Upper lobe of left lung (tissue), 6 donors: ENCODE measurements around the gene EXOC1L. TPM values are rescaled to one million over a fixed set of nuclear protein-coding genes. Genes with fewer than 3 reads are reported as not detected.

Experiments used
- ATAC-seq, 2 donors: fragments of 200-7000 bp; cut with Tn5 transposase; one replicate each; pipeline ENCODE4 v1.9.1; 2022; ENCODE audit warnings: mild to moderate bottlenecking in 2 of 2, moderate library complexity in 2 of 2; ENCODE audit not compliant: low FRiP score in 2 of 2
- DNase-seq, 2 donors: peaks; one replicate each; pipeline ENCODE4 v3.0.0-alpha.2; 2019 to 2020
- H3K27ac ChIP-seq, 4 donors: fragments of 200-600 bp; sonication (generic); one replicate each; pipeline ENCODE4 v1.5.1; 2016 to 2019
- H3K27me3 ChIP-seq, 4 donors: fragments of 200-600 bp; sonication (generic); one replicate each; pipeline ENCODE4 v1.5.1; 2017 to 2019
- H3K36me3 ChIP-seq, 4 donors: fragments of 200-600 bp; sonication (generic); one replicate each; pipeline ENCODE4 v1.5.1; 2016 to 2019
- H3K4me1 ChIP-seq, 4 donors: fragments of 200-600 bp; sonication (generic); one replicate each; pipeline ENCODE4 v1.5.1; 2018 to 2019
- H3K4me3 ChIP-seq, 4 donors: fragments of 200-600 bp; sonication (generic); one replicate each; pipeline ENCODE4 v1.5.1; 2017 to 2019; ENCODE audit warnings: mild to moderate bottlenecking in 2 of 4, moderate library complexity in 1 of 4
- H3K9me3 ChIP-seq, 4 donors: fragments of 200-600 bp; sonication (generic); one replicate each; pipeline ENCODE4 v1.5.1; 2018 to 2019
- EP300 ChIP-seq, 4 donors: sonication (generic); formaldehyde crosslinking; IDR thresholded peaks; one replicate each; pipeline ENCODE4 v1.5.1; 2017; ENCODE audit warnings: antibody characterized with exemption in 4 of 4, control low read depth in 2 of 4
- POLR2A ChIP-seq, 4 donors: fragments of 450-650 bp; IDR thresholded peaks; one replicate each; pipeline ENCODE4 v1.5.1; 2016 to 2017; ENCODE audit warnings: antibody characterized with exemption in 4 of 4, mild to moderate bottlenecking in 2 of 4
- POLR2AphosphoS5 ChIP-seq, 2 donors: sonication (generic); formaldehyde crosslinking; IDR thresholded peaks; one replicate each; pipeline ENCODE4 v1.5.1; 2017; ENCODE audit warnings: antibody characterized with exemption in 2 of 2
- WGBS, 2 donors: methylation state at CpG; one replicate each; pipeline ENCODE4 v1.1.5; 2017 to 2018; 5-methylcytosine and 5-hydroxymethylcytosine counted together
- small RNA-seq, 4 donors: library from RNA; depleted of rRNA; stranded (forward); fragments of <200 nt; gene quantifications; one replicate each; pipeline ENCODE3, GENCODE V24; 2016
- total RNA-seq, 6 donors: library from RNA; depleted of rRNA in 4 of 6; stranded (reverse); fragments of >200 nt in 4 of 6; gene quantifications; one replicate each; pipeline versions ENCODE4 v1.1.0 to v1.2.1, GENCODE V29; 2016 to 2021
- TF ChIP-seq, protein P1 (sequence below), 6 experiments: fragments of 450-650 bp in 4 of 6; fragments of 200-600 bp in 2 of 6; sonication (generic) in 2 of 6; IDR thresholded peaks; one replicate each; pipeline ENCODE4 v1.5.1; 2016 to 2019; ENCODE audit warnings: antibody characterized with exemption in 6 of 6
- donor health status: DM: no; HTN: no; CAD: no; lungs with moderate emphysema.
- donor health status: DM: no; HTN: yes; CAD: no; lungs with severe emphysema.

Gene EXOC1L
- total RNA-seq, 6 donors from 2014 or later = not detected

- no peak for TF ChIP-seq POLR2AphosphoS5 (IDR thresholded peaks at IDR 0.05)
- no peak for TF ChIP-seq POLR2A (IDR thresholded peaks at IDR 0.05)
- no peak for TF ChIP-seq EP300 (IDR thresholded peaks at IDR 0.05)
- TF ChIP-seq, protein P1, sequence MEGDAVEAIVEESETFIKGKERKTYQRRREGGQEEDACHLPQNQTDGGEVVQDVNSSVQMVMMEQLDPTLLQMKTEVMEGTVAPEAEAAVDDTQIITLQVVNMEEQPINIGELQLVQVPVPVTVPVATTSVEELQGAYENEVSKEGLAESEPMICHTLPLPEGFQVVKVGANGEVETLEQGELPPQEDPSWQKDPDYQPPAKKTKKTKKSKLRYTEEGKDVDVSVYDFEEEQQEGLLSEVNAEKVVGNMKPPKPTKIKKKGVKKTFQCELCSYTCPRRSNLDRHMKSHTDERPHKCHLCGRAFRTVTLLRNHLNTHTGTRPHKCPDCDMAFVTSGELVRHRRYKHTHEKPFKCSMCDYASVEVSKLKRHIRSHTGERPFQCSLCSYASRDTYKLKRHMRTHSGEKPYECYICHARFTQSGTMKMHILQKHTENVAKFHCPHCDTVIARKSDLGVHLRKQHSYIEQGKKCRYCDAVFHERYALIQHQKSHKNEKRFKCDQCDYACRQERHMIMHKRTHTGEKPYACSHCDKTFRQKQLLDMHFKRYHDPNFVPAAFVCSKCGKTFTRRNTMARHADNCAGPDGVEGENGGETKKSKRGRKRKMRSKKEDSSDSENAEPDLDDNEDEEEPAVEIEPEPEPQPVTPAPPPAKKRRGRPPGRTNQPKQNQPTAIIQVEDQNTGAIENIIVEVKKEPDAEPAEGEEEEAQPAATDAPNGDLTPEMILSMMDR (IDR thresholded peaks at IDR 0.05) = no peak
- ATAC-seq (no peak), DNase-seq (no peak)
- Histone ChIP-seq H3K9me3 (no peaks in the 10 kb centered on the region), H3K36me3 (peaks cover 12 to 66% (median 34%) of the 10 kb centered on the region in 4 donors), H3K27me3 (no peaks in the 10 kb centered on the region), H3K27ac (no peak overlapping the region), H3K4me1 (no peaks in the 10 kb centered on the region), H3K4me3 (no peak overlapping the region)
- WGBS, 2 donors = 79 to 92% methylated on average over 3 of the region's 3 CpGs
Observed at GRCh38 chr4:55880652-55881280, 61.2 kb downstream of the EXOC1L start.

- TF ChIP-seq EP300 (IDR thresholded peaks at IDR 0.05) (no peak), POLR2A (IDR thresholded peaks at IDR 0.05) (no peak), POLR2AphosphoS5 (IDR thresholded peaks at IDR 0.05) (no peak)
- TF ChIP-seq, protein P1 (IDR thresholded peaks at IDR 0.05) = no peak
- DNase-seq (no peak), ATAC-seq (no peak)
- Histone ChIP-seq H3K4me3 (no peak overlapping the region), H3K27ac (peak overlapping the region in 1 of 4 donors; percentile 18), H3K9me3 (no peaks in the 10 kb centered on the region), H3K27me3 (no peaks in the 10 kb centered on the region), H3K4me1 (no peaks in the 10 kb centered on the region), H3K36me3 (peaks cover 4 to 53% (median 17%) of the 10 kb centered on the region in 4 donors)
- WGBS, 2 donors = 86 to 89% methylated on average over 2 of the region's 2 CpGs
Observed at GRCh38 chr4:55884093-55884850, 64.7 kb downstream of the EXOC1L start.

DNA sequence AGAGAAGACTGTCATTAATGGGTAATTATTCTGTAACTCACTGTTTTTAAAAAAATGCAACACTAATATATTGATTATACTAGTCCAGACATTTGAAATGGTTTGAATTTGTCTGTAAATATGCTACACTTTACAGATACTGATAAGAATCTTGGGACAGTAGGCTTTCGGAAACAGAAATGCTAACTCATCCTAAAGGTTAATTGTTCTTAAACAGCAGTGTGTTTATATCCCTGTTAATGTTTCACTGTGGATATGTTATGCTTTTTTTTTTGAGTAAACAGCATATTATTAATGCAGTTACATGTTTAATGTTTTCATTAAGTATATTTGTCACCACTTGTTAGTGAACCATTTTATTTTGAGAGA lies 65.2 kb downstream of the EXOC1L start:
- peak overlapping the region in 1 of 4 donors; percentile 18 for H3K27ac ChIP-seq
- no peaks in the 10 kb centered on the region for H3K9me3 ChIP-seq
- peaks cover 4 to 48% (median 15%) of the 10 kb centered on the region in 4 donors for H3K36me3 ChIP-seq
- no peaks in the 10 kb centered on the region for H3K27me3 ChIP-seq
- no peak overlapping the region for H3K4me3 ChIP-seq
- 65 to 68% methylated on average over 1 of the region's 1 CpG for WGBS, 2 donors
- ATAC-seq (no peak), DNase-seq (no peak)
- H3K4me1 ChIP-seq = no peaks in the 10 kb centered on the region
- TF ChIP-seq EP300 (IDR thresholded peaks at IDR 0.05) (no peak), POLR2AphosphoS5 (IDR thresholded peaks at IDR 0.05) (no peak), POLR2A (IDR thresholded peaks at IDR 0.05) (no peak)
- TF ChIP-seq, protein P1 (IDR thresholded peaks at IDR 0.05) = no peak

Small RNA genes lying within 50 kb of the gene (small RNA-seq; reads per million reads assigned to genes)
- 0 reads per million in 4 donors for gene RNU6-276P
- 0 reads per million in 4 donors for gene RNU6-652P

Other genes with a start within 250 kb of the EXOC1L start
- not detected for gene PDCL2, start 227.5 kb upstream of the EXOC1L start, total RNA-seq
- 1 to 10 TPM in 3 of 6 donors, not detected in 3; 1.6 to 3.2 (median 2.3) TPM for gene NMU, start 183.5 kb upstream of the EXOC1L start, total RNA-seq
- 10 to 100 TPM; 19.1 to 44.2 (median 32.4) TPM for gene EXOC1, start 33.9 kb downstream of the EXOC1L start, total RNA-seq
- 10 to 100 TPM in 2 of 6 donors, 1 to 10 TPM in 4; 4.7 to 14.1 (median 8.4) TPM for gene CEP135, start 129.2 kb downstream of the EXOC1L start, total RNA-seq